H54 (cell line): ENCODE data around the gene KIF16B.
"Not testable (repeated sequence)": the region's sequence is repeated elsewhere in the genome, so short reads cannot be mapped to it uniquely, and the experiment has no call there.

ENCODE experiments used
- DNase-seq: peaks from one replicate; pipeline ENCODE4 v3.0.0; 2011; ENCODE audit warnings: low spot score, mixed read lengths; ENCODE audit not compliant: insufficient read length
- FAIRE-seq: peaks from 3 replicates; lab custom pipeline; 2011; peaks lifted over from hg19 to GRCh38; lab: Jason Lieb, UNC
- POLR2A ChIP-seq: IDR thresholded peaks from 2 replicates; pipeline ENCODE4 v1.6.1; 2011; ENCODE audit warnings: low read depth, mild to moderate bottlenecking, low read length

KIF16B gene

GRCh38 chr20:16607364-16608276 lies 34.4 kb upstream of the KIF16B start:
- DNase-seq (no peak), FAIRE-seq (no peak)
- TF ChIP-seq POLR2A: no peak

GRCh38 chr20:16606468-16607070 lies 33.3 kb upstream of the KIF16B start:
- no peak for DNase-seq
- no peak for TF ChIP-seq POLR2A
- no peak for FAIRE-seq

- TF ChIP-seq POLR2A: no peak
- FAIRE-seq (no peak), DNase-seq (no peak)
Measured at GRCh38 chr20:16601047-16601446, 27.8 kb upstream of the KIF16B start.

- FAIRE-seq: no peak
- DNase-seq: no peak
- TF ChIP-seq POLR2A: no peak
Measured at GRCh38 chr20:16599257-16599656, 26.0 kb upstream of the KIF16B start.

- no peak for TF ChIP-seq POLR2A
- DNase-seq (no peak), FAIRE-seq (no peak)
Measured at GRCh38 chr20:16596991-16597390, 23.7 kb upstream of the KIF16B start.

GRCh38 chr20:16596404-16596803 lies 23.2 kb upstream of the KIF16B start:
- FAIRE-seq, DNase-seq: not testable (repeated sequence)

GRCh38 chr20:16595376-16595775 lies 22.1 kb upstream of the KIF16B start:
- FAIRE-seq (no peak), DNase-seq (no peak)
- no peak for TF ChIP-seq POLR2A

GRCh38 chr20:16590041-16590633 lies 16.9 kb upstream of the KIF16B start:
- no peak for TF ChIP-seq POLR2A
- DNase-seq (no peak), FAIRE-seq (no peak)

- no peak for FAIRE-seq
- no peak for TF ChIP-seq POLR2A
- no peak for DNase-seq
Measured at GRCh38 chr20:16589623-16590022, 16.4 kb upstream of the KIF16B start.

GRCh38 chr20:16588241-16588640 lies 15.0 kb upstream of the KIF16B start:
- DNase-seq (no peak), FAIRE-seq (no peak)
- no peak for TF ChIP-seq POLR2A

- FAIRE-seq (no peak), DNase-seq (no peak)
- TF ChIP-seq POLR2A: no peak
Measured at GRCh38 chr20:16587066-16587465, 13.8 kb upstream of the KIF16B start.

- FAIRE-seq (no peak), DNase-seq (no peak)
- no peak for TF ChIP-seq POLR2A
Measured at GRCh38 chr20:16583474-16583873, 10.2 kb upstream of the KIF16B start.

GRCh38 chr20:16581241-16581640 lies 8.0 kb upstream of the KIF16B start:
- DNase-seq (no peak), FAIRE-seq (no peak)
- TF ChIP-seq POLR2A: no peak

- FAIRE-seq (no peak), DNase-seq (no peak)
- no peak for TF ChIP-seq POLR2A
Measured at GRCh38 chr20:16580620-16581019, 7.4 kb upstream of the KIF16B start.
